Calu3 (cell line): ENCODE results near the gene HACE1. TPM values are rescaled to one million over a fixed set of nuclear protein-coding genes. Genes with fewer than 3 reads are reported as not detected.

ENCODE experiments used
- BruUV-seq: library from RNA; stranded (reverse); fragments of 400-500 nt; replicated peaks from 2 replicates; lab custom pipeline; 2021; lab: Mats Ljungman, UMichigan
- CTCF ChIA-PET: fragments of 300-600 bp; sonication (Branson Sonifier 250); formaldehyde crosslinking; loops from one replicate; lab custom pipeline; 2022; ENCODE audit warnings: antibody characterized with exemption; lab: Charles Lee
- DNase-seq: peaks from one replicate; pipeline ENCODE4 v3.0.0; 2022
- H3K27ac Mint-ChIP-seq: one replicate; pipeline ENCODE4 v1.8.0; 2022; ENCODE audit warnings: mixed read lengths; ENCODE audit not compliant: unreplicated experiment
- H3K27me3 Mint-ChIP-seq: one replicate; pipeline ENCODE4 v1.8.0; 2022; ENCODE audit warnings: mixed read lengths; ENCODE audit not compliant: unreplicated experiment
- H3K36me3 Mint-ChIP-seq: one replicate; pipeline ENCODE4 v1.8.0; 2022; ENCODE audit warnings: mild to moderate bottlenecking, moderate library complexity, mixed read lengths; ENCODE audit not compliant: insufficient read depth, unreplicated experiment
- H3K4me1 Mint-ChIP-seq: one replicate; pipeline ENCODE4 v1.8.0; 2022; ENCODE audit warnings: mild to moderate bottlenecking, low read depth, mixed read lengths; ENCODE audit not compliant: unreplicated experiment
- H3K4me3 Mint-ChIP-seq: one replicate; pipeline ENCODE4 v1.8.0; 2022; ENCODE audit warnings: mild to moderate bottlenecking, low read depth, moderate library complexity, mixed read lengths; ENCODE audit not compliant: unreplicated experiment
- H3K9me3 Mint-ChIP-seq: one replicate; pipeline ENCODE4 v1.8.0; 2022; ENCODE audit warnings: low read depth, mixed read lengths; ENCODE audit not compliant: unreplicated experiment
- CTCF ChIP-seq: fragments of 200-600 bp; IDR thresholded peaks from one replicate; pipeline ENCODE4 v1.8.0; 2022; ENCODE audit warnings: antibody characterized with exemption; ENCODE audit not compliant: unreplicated experiment
- intact Hi-C: fragments of 100-400 bp; cut with micrococcal nuclease; formaldehyde crosslinking; loops from one replicate; pipeline ENCODE4 v1.10.0; 2022; ENCODE audit not compliant: unreplicated experiment
- total RNA-seq: library from RNA; stranded (reverse); gene quantifications from 2 replicates; pipeline ENCODE4 v1.2.3, GENCODE V29; 2022

HACE1 gene
- total RNA-seq, 1 experiment from 2014 or later, result 12.5 TPM

- no peak for TF ChIP-seq CTCF
- no peak overlapping the region for H3K27ac Mint-ChIP-seq
- H3K4me1 Mint-ChIP-seq, result no peaks in the 10 kb centered on the region
- CTCF ChIA-PET, result no interaction called here
- no peaks in the 10 kb centered on the region for H3K36me3 Mint-ChIP-seq
- H3K27me3 Mint-ChIP-seq, result no peaks in the 10 kb centered on the region
- no peak for DNase-seq
- H3K9me3 Mint-ChIP-seq, result no peaks in the 10 kb centered on the region
- intact Hi-C loops, result no loop called here
- no TSS peak for BruUV-seq
- H3K4me3 Mint-ChIP-seq, result no peak overlapping the region
These were observed 141.0 kb downstream of the HACE1 start for GRCh38 chr6:104718672-104719071.

- no peak for DNase-seq
These were observed 142.9 kb downstream of the HACE1 start for GRCh38 chr6:104716858-104717257.

GRCh38 chr6:104714796-104715195 lies 144.9 kb downstream of the HACE1 start:
- BruUV-seq, result no TSS peak
- no peaks in the 10 kb centered on the region for H3K9me3 Mint-ChIP-seq
- intact Hi-C loops, result no loop called here

More at GRCh38 chr6:104716858-104717257, 142.9 kb downstream of the HACE1 start:
- intact Hi-C loops, result no loop called here
- no peaks in the 10 kb centered on the region for H3K9me3 Mint-ChIP-seq
- H3K4me1 Mint-ChIP-seq, result no peaks in the 10 kb centered on the region
- CTCF ChIA-PET, result no interaction called here
- H3K27me3 Mint-ChIP-seq, result no peaks in the 10 kb centered on the region
- BruUV-seq, result no TSS peak
- no peak for TF ChIP-seq CTCF
- H3K27ac Mint-ChIP-seq, result no peak overlapping the region
- no peaks in the 10 kb centered on the region for H3K36me3 Mint-ChIP-seq
- H3K4me3 Mint-ChIP-seq, result no peak overlapping the region

GRCh38 chr6:104713982-104714381 lies 145.7 kb downstream of the HACE1 start:
- H3K4me3 Mint-ChIP-seq, result no peak overlapping the region
- intact Hi-C loops, result no loop called here
- H3K27ac Mint-ChIP-seq, result no peak overlapping the region
- H3K36me3 Mint-ChIP-seq, result no peaks in the 10 kb centered on the region
- H3K27me3 Mint-ChIP-seq, result no peaks in the 10 kb centered on the region
- DNase-seq, result no peak
- TF ChIP-seq CTCF, result no peak
- H3K9me3 Mint-ChIP-seq, result no peaks in the 10 kb centered on the region
- CTCF ChIA-PET, result no interaction called here
- no peaks in the 10 kb centered on the region for H3K4me1 Mint-ChIP-seq
- BruUV-seq, result no TSS peak

More at GRCh38 chr6:104714796-104715195, 144.9 kb downstream of the HACE1 start:
- no peak overlapping the region for H3K4me3 Mint-ChIP-seq
- H3K27me3 Mint-ChIP-seq, result no peaks in the 10 kb centered on the region
- H3K4me1 Mint-ChIP-seq, result no peaks in the 10 kb centered on the region
- DNase-seq, result no peak
- CTCF ChIA-PET, result no interaction called here
- no peak overlapping the region for H3K27ac Mint-ChIP-seq
- H3K36me3 Mint-ChIP-seq, result no peaks in the 10 kb centered on the region
- TF ChIP-seq CTCF, result no peak
